Measurements from ENCODE around the gene C7orf57. TPM values are rescaled to one million over a fixed set of nuclear protein-coding genes. Genes with fewer than 3 reads are reported as not detected.

Gene C7orf57
- polyA plus RNA-seq, 6 donors from 2014 or later: not detected

DNA sequence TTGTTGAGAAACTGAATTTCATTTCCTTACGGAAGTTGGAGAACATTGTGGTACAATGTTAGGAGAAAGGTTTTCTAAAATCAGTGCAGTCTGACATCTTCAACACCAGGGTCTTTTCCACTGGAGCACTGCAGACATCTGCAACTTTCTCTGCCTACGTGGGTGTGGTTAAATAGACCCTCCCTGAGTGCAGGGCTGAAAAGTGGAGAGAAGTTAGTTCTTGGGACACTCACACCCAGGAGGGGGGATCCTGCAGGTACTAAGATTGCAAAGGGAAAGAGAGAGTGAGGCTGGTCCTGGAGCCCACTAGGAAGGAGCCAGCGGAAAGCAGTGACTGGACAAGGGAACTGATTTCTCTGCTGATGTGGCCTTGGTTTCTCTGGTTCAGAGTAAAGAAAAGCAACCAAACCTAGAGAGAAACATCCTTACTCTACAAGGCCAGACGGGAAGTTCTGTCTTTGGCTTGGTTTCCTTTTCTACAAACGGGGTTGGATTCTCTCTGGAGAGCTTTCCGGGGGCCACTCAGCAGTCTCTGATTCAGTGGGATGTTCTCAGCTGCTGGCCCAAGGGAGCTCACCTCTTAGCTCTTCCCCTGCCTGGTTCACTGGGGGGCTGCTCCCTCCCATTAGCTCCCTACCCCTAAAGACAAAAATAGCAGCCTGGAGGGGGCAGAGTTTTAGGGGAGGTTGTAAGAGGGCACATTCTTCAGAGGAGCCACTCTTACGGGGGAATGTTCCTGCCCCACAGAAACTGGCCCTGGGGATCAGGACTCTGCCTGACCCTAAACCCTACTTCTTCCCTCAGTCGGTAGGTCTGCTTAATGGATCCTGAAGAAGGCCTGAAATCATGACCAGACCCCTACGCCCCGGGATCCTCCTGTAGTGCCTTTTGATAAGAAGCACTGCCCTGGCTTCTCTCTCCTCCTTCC is 56.4 kb downstream of the C7orf57 start:
- H3K27ac Mint-ChIP-seq: no peak overlapping the region
- H3K9me3 Mint-ChIP-seq: no peaks in the 10 kb centered on the region
- peaks cover 13 to 17% (median 16%) of the 10 kb centered on the region in 3 donors for H3K4me1 Mint-ChIP-seq
- no peak for ATAC-seq (ENCODE audit: low read depth in 2 of 2)
- no peak for DNase-seq
- peak overlapping the region in 2 of 8 donors; percentile 13 to 36 for H3K4me3 Mint-ChIP-seq
- H3K36me3 Mint-ChIP-seq: no peaks in the 10 kb centered on the region
- H3K27me3 Mint-ChIP-seq: peaks cover 0 to 11% (median 0%) of the 10 kb centered on the region in 3 donors

DNA sequence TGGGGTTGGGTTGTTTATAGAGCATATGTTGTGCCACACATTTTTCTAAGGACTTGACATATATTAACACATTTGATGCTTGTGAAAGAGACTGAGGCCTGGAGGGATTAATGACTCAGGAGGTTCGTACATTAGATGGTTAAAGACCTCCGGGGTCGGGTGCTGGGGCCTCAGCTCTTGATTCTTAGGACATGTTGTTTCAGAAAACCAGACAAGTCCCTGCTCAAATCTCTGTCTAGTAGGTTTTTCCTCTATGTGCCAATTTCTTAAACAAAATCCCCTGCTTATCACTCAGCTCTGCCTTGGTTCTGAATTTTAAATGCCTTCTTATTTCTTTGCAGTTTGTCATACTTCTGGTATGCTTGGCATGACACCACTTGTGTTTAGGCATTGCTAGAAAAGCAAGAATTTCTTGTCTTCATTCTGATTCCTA is 59.5 kb downstream of the C7orf57 start:
- no peak for ATAC-seq (ENCODE audit: low read depth in 2 of 2)
- DNase-seq: no peak
- no peaks in the 10 kb centered on the region for H3K9me3 Mint-ChIP-seq
- no peaks in the 10 kb centered on the region for H3K36me3 Mint-ChIP-seq
- H3K4me1 Mint-ChIP-seq: peaks cover 9 to 19% (median 19%) of the 10 kb centered on the region in 3 donors
- H3K27ac Mint-ChIP-seq: no peak overlapping the region
- H3K27me3 Mint-ChIP-seq: peaks cover 0 to 11% (median 0%) of the 10 kb centered on the region in 3 donors
- H3K4me3 Mint-ChIP-seq: peak overlapping the region in 1 of 8 donors; percentile 37

DNA sequence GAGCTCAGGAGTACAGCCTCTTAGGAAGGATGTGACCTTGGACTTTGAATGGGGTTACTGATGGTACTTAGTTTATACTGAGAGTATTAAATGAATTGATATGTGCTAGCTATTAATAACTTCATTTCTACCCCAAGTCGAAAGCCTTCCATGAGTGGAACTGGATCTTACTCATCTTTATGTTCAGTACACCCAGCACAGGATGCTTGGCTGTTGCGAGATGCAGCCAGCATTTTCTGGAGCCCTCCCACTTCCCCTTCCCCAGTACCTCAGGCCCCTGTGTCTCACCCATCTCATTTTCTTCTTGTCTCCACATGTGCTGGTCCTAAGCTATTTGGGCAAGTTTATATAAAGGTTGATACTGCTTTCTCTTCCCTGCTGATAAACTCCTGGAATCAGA is 60.9 kb downstream of the C7orf57 start:
- H3K4me3 Mint-ChIP-seq: no peak overlapping the region
- DNase-seq: no peak
- H3K4me1 Mint-ChIP-seq: peaks cover 9 to 14% (median 13%) of the 10 kb centered on the region in 3 donors
- ATAC-seq (ENCODE audit: low read depth in 2 of 2): no peak
- no peaks in the 10 kb centered on the region for H3K36me3 Mint-ChIP-seq
- H3K9me3 Mint-ChIP-seq: no peaks in the 10 kb centered on the region
- peaks cover 0 to 5% (median 0%) of the 10 kb centered on the region in 3 donors for H3K27me3 Mint-ChIP-seq
- H3K27ac Mint-ChIP-seq: no peak overlapping the region

DNA sequence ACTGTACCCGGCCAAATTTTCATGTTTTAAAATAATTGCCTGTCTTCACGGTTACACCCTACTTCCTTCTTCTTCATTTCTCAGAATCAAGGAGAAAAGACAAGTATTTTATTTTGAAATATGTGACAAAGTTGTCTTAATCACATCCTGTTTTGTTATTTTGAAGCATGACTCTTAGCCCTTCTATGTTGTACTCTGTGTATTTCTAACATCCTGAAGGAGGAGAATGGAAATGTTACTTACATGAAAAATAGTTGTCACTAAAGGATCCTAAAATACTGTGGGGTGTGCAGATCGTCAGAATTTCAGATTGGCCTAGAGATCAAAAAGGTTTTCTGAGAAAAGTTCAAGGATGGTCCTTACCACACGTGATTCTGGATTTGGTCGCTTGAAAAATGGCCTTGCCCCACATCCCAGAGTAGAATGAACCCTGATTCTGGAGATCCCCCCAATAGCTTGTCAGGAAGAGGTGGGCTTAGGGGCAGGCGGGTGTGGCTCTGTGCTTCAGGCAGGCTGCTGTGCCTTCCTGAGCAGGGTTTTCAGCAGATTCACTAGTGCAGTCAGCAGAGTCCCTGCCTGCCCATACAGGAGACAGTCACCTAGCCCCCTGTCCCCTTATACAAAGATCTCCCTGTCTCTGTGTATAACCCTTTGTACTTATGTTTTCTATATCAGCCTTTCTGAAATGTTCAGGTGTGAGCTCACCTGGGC is 62.3 kb downstream of the C7orf57 start:
- Mint-ChIP-seq H3K4me3 (no peak overlapping the region), H3K27me3 (peaks cover 0 to 5% (median 0%) of the 10 kb centered on the region in 3 donors), H3K9me3 (no peaks in the 10 kb centered on the region), H3K27ac (peak overlapping the region; percentile 2 to 89 (median 62)), H3K36me3 (peaks cover 5 to 6% of the 10 kb centered on the region in 2 donors), H3K4me1 (peaks cover 9 to 14% (median 13%) of the 10 kb centered on the region in 3 donors)
- DNase-seq (no peak), ATAC-seq (ENCODE audit: low read depth in 2 of 2) (no peak)

DNA sequence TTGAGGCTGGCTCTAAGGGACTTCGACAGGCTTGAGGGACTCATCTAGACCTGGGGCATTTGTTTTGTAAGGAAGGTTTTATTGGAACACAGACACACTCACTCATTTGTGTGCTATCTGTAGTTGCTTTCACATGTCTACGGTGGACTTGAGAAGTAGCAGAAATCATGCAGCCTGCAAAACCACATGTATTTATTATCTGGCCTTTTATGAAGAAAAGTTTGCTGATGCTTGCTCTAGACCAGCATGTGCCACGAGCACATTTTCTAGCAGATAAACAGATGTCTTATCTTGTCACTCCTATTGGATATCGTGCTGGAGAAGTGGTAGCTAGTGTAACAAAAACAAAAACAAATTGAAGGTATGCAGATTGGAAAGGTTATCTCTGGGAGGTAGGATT is 63.5 kb downstream of the C7orf57 start:
- no peak overlapping the region for H3K27ac Mint-ChIP-seq
- H3K4me1 Mint-ChIP-seq: peaks cover 9 to 14% (median 13%) of the 10 kb centered on the region in 3 donors
- ATAC-seq (ENCODE audit: low read depth in 2 of 2): no peak
- DNase-seq: no peak
- no peak overlapping the region for H3K4me3 Mint-ChIP-seq
- H3K9me3 Mint-ChIP-seq: no peaks in the 10 kb centered on the region
- H3K36me3 Mint-ChIP-seq: peaks cover 7 to 12% of the 10 kb centered on the region in 2 donors
- H3K27me3 Mint-ChIP-seq: peaks cover 0 to 5% (median 0%) of the 10 kb centered on the region in 3 donors

DNA sequence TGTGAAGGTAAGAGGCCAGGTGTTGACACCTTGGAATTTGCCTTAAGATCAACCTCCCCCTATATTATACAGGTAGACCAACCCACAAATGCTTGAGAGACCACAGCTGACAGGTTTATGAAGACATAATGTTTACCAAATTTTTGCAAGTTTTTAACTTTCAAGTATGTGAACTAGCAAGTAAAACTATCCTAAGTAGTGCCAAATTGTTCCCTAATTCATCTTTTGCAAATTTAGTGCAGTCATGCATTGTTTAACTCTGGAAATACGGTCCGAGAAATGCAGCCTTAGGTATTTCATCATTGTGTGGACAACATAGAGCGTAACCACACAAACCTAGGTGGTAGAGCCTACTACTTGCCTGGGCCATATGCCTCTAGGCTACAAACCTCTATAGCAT is 64.4 kb downstream of the C7orf57 start:
- DNase-seq (no peak), ATAC-seq (ENCODE audit: low read depth in 2 of 2) (no peak)
- Mint-ChIP-seq H3K27me3 (no peaks in the 10 kb centered on the region), H3K27ac (no peak overlapping the region), H3K36me3 (peaks cover 7 to 19% of the 10 kb centered on the region in 2 donors), H3K4me1 (peaks cover 9 to 14% (median 9%) of the 10 kb centered on the region in 3 donors), H3K9me3 (no peaks in the 10 kb centered on the region), H3K4me3 (no peak overlapping the region)

DNA sequence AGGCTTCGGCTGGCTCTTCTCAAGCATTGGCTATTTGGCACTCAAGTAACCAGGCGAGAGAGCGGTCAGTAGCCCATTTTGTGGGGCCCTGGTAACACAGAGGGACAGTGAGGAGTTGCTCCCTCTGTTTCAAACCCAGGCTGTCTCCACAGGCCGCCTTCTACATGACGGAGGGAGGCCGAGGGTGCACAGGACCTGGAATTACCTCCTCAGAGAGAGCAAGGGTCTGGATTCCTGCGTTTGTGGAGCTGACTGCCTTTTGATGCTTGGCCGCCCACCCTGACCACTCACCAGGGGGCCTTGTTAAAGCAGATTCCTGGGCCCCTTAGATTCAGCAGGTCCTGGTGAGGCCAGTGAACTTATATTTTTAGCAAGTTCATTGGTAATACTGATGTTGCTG is 66.0 kb downstream of the C7orf57 start:
- DNase-seq (no peak), ATAC-seq (ENCODE audit: low read depth in 2 of 2) (no peak)
- H3K27ac Mint-ChIP-seq: no peak overlapping the region
- H3K4me1 Mint-ChIP-seq: peaks cover 9 to 14% (median 9%) of the 10 kb centered on the region in 3 donors
- H3K4me3 Mint-ChIP-seq: no peak overlapping the region
- peaks cover 7 to 21% of the 10 kb centered on the region in 2 donors for H3K36me3 Mint-ChIP-seq
- H3K27me3 Mint-ChIP-seq: no peaks in the 10 kb centered on the region
- H3K9me3 Mint-ChIP-seq: no peaks in the 10 kb centered on the region

DNA sequence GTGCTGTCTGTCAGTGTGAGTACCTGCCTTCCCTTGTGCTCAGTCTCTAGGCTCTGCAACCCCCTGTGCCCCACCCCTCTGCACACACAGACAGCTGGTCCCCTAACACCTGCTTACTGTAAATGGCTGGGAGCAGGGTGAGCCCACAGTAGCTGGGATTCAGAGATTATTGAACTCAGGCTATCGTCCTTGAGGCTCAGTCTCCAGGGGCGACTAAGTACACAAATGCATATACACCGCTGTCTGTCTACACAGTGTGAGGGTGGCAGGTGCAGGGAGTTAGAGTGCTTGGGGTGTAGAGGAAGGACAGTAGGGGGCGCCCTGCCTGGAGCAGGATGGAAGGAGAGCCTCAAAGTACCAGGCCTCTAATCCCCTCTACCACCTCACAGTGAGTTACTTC is 66.6 kb downstream of the C7orf57 start:
- no peak overlapping the region for H3K27ac Mint-ChIP-seq
- peaks cover 9 to 12% (median 9%) of the 10 kb centered on the region in 3 donors for H3K4me1 Mint-ChIP-seq
- no peak for ATAC-seq (ENCODE audit: low read depth in 2 of 2)
- DNase-seq: no peak
- no peaks in the 10 kb centered on the region for H3K27me3 Mint-ChIP-seq
- no peaks in the 10 kb centered on the region for H3K9me3 Mint-ChIP-seq
- no peak overlapping the region for H3K4me3 Mint-ChIP-seq
- peaks cover 7 to 21% of the 10 kb centered on the region in 2 donors for H3K36me3 Mint-ChIP-seq

DNA sequence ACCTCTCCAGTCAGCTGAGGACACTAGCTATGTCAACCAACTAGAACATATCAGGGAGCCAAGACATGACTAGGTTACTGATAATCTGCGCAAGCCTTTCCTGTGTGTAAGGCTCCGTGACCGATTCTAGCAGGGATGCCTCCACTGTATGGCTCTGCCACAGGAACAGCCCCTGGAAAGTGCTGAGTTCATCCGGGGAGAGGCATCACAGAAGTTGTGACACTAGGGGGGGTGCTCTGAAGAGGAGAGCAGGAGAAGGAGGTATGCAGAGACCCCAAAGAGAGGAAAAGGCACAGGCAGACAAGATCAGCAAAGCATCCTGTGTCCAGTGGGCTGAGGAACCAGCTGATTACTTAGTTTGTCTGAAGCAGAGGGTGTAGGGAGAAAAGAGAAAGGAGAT is 67.2 kb downstream of the C7orf57 start:
- peaks cover 6 to 8% (median 8%) of the 10 kb centered on the region in 3 donors for H3K4me1 Mint-ChIP-seq
- ATAC-seq (ENCODE audit: low read depth in 2 of 2) (no peak), DNase-seq (no peak)
- no peak overlapping the region for H3K27ac Mint-ChIP-seq
- H3K9me3 Mint-ChIP-seq: no peaks in the 10 kb centered on the region
- no peak overlapping the region for H3K4me3 Mint-ChIP-seq
- H3K36me3 Mint-ChIP-seq: peaks cover 12 to 21% of the 10 kb centered on the region in 2 donors
- no peaks in the 10 kb centered on the region for H3K27me3 Mint-ChIP-seq

DNA sequence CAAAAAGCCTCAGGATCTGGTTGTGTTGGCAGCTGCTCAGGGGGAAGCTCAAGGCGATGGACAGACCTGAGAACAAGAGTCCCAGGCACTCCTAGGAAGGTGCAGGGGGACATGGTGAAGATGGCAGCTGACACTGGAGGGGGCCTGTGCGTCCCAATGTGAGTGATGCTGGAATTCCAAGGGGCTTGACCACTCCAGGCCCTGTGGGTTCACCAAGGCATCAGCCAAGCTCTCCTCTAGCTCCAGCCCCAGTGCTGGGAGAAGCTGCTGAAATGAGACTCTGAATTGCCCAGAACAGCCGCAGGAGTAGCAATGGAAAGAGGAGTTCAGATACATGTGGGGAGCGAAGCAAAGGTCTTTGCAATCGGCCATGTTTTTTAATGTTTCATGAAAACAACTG is 69.7 kb downstream of the C7orf57 start:
- no peaks in the 10 kb centered on the region for H3K27me3 Mint-ChIP-seq
- H3K4me3 Mint-ChIP-seq: no peak overlapping the region
- ATAC-seq (ENCODE audit: low read depth in 2 of 2) (no peak), DNase-seq (no peak)
- peaks cover 1 to 4% (median 2%) of the 10 kb centered on the region in 3 donors for H3K4me1 Mint-ChIP-seq
- H3K9me3 Mint-ChIP-seq: no peaks in the 10 kb centered on the region
- no peak overlapping the region for H3K27ac Mint-ChIP-seq
- H3K36me3 Mint-ChIP-seq: peaks cover 14 to 21% of the 10 kb centered on the region in 2 donors

DNA sequence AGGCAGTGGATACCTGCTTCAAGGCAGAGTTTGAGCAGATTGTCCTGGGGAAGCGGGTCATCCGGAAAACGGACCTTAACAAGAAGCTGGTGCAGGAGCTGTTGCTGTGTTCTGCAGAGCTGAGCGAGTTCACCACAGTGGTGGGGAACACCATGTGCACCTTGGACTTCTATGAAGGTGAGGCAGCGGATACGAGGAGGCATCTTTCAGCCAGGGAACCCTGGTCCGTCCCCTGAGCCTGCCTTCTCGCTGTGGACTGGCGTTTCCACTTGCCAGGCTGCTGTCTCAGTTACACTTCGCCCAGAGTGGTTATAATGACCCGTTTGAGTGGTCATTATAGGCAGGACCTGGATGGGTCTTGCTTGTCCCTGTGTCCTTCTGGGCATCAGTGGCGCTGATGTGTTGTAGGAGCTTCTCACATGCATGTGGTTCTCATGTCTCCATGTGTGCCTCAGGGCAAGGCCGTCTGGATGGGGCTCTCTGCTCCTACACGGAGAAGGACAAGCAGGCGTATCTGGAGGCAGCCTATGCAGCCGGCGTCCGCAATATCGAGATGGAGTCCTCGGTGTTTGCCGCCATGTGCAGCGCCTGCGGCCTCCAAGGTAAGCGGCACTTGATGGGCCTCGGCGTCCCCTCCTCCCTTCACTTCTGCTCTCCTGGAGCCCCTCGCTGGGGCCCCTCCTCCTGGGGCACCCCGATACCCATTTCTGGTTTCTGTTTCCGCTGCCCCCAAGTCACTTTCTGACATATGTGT is 71.7 kb downstream of the C7orf57 start:
- no peak overlapping the region for H3K27ac Mint-ChIP-seq
- peaks cover 4 to 9% (median 6%) of the 10 kb centered on the region in 3 donors for H3K4me1 Mint-ChIP-seq
- ATAC-seq (ENCODE audit: low read depth in 2 of 2) (no peak), DNase-seq (no peak)
- peaks cover 14 to 20% of the 10 kb centered on the region in 2 donors for H3K36me3 Mint-ChIP-seq
- no peak overlapping the region for H3K4me3 Mint-ChIP-seq
- peaks cover 0 to 11% (median 6%) of the 10 kb centered on the region in 3 donors for H3K27me3 Mint-ChIP-seq
- H3K9me3 Mint-ChIP-seq: no peaks in the 10 kb centered on the region

DNA sequence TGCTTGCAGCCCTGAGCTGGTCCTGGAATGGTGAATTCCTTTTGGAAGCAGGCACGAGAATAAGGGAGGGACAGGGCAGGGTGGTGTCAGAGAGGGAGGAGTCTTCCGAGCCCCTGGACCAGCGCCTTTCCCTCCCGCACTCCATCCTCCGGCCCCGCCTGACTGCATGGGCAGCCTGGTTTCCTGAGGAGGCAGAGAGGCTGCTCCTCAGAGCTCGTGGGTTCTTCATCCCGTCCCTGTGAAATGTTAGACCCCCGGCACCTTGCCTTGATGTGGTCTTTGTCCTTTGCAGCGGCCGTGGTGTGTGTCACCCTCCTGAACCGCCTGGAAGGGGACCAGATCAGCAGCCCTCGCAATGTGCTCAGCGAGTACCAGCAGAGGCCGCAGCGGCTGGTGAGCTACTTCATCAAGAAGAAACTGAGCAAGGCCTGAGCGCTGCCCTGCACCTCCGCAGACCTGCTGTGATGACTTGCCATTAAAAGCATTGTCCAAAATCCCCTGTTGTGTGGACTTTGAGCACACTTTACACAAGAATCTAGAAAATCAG is 72.7 kb downstream of the C7orf57 start:
- H3K27ac Mint-ChIP-seq: peak overlapping the region in 1 of 6 donors; percentile 21
- H3K4me3 Mint-ChIP-seq: no peak overlapping the region
- H3K27me3 Mint-ChIP-seq: peaks cover 0 to 11% (median 6%) of the 10 kb centered on the region in 3 donors
- H3K36me3 Mint-ChIP-seq: peaks cover 7 to 14% of the 10 kb centered on the region in 2 donors
- peaks cover 4 to 9% (median 6%) of the 10 kb centered on the region in 3 donors for H3K4me1 Mint-ChIP-seq
- DNase-seq (no peak), ATAC-seq (ENCODE audit: low read depth in 2 of 2) (no peak)
- no peaks in the 10 kb centered on the region for H3K9me3 Mint-ChIP-seq

Data from naive B cell (primary cell).